CD4-positive, alpha-beta T cell (primary cell): ENCODE measurements around the gene EXOC3. TPM values are rescaled to one million over a fixed set of nuclear protein-coding genes. Genes with fewer than 3 reads are reported as not detected.

ENCODE experiments used
- ATAC-seq: fragments of 200-7000 bp; cut with Tn5 transposase; one replicate; pipeline ENCODE4 v1.10.0; 2022; ENCODE audit warnings: mild to moderate bottlenecking; ENCODE audit not compliant: poor library complexity
- CTCF ChIA-PET: fragments of 350-600 bp; sonication (Branson Sonifier 250); formaldehyde crosslinking; loops from one replicate; lab custom pipeline; 2021; ENCODE audit warnings: antibody characterized with exemption, inconsistent platforms; lab: Charles Lee
- POLR2A ChIA-PET: fragments of 350-600 bp; sonication (Branson Sonifier 250); formaldehyde crosslinking; loops from one replicate; lab custom pipeline; 2021; ENCODE audit warnings: antibody characterized with exemption, inconsistent platforms; lab: Charles Lee
- DNase-seq, 14 experiments: peaks; one replicate each; pipeline ENCODE4 v3.0.0-alpha.2; 2013 to 2020; ENCODE audit warnings: mixed read lengths in 2 of 14
- H3K27ac ChIP-seq, 2 donors: one replicate each; pipeline versions ENCODE4 v1.5.1 to v1.7.0; 2013; ENCODE audit warnings: low read length in 2 of 2, low read depth in 1 of 2, mild to moderate bottlenecking in 1 of 2
- H3K27me3 ChIP-seq, 2 experiments: 1 replicate in 1 of 2; 2 replicates in 1 of 2; pipeline versions ENCODE4 v1.6.1 to v1.7.0; 2013; ENCODE audit warnings: low read length in 2 of 2, control low read depth in 1 of 2, mild to moderate bottlenecking in 1 of 2, moderate library complexity in 1 of 2; ENCODE audit not compliant: insufficient read depth in 2 of 2, control insufficient read depth in 1 of 2
- H3K36me3 ChIP-seq: one replicate; pipeline ENCODE4 v1.6.1; 2013; ENCODE audit warnings: low read length, control low read depth; ENCODE audit not compliant: insufficient read depth
- H3K4me1 ChIP-seq: one replicate; pipeline ENCODE4 v1.6.1; 2013; ENCODE audit warnings: low read length, control low read depth; ENCODE audit not compliant: insufficient read depth
- H3K4me3 ChIP-seq: one replicate; pipeline ENCODE4 v1.5.1; 2013; ENCODE audit warnings: mild to moderate bottlenecking, low read length, moderate library complexity
- H3K9me3 ChIP-seq, 2 experiments: 1 replicate in 1 of 2; 2 replicates in 1 of 2; pipeline versions ENCODE4 v1.6.1 to v1.7.0; 2013; ENCODE audit warnings: low read length in 2 of 2, mild to moderate bottlenecking in 2 of 2, control low read depth in 1 of 2, moderate library complexity in 1 of 2; ENCODE audit not compliant: control insufficient read depth in 1 of 2, insufficient read depth in 1 of 2
- H3K27ac Mint-ChIP-seq: one replicate; pipeline ENCODE4 v1.8.0; 2020; ENCODE audit warnings: mixed read lengths
- H3K27me3 Mint-ChIP-seq: one replicate; pipeline ENCODE4 v1.8.0; 2021; ENCODE audit warnings: mixed read lengths
- H3K36me3 Mint-ChIP-seq: one replicate; pipeline ENCODE4 v1.8.0; 2021; ENCODE audit warnings: low read depth, mixed read lengths
- H3K4me1 Mint-ChIP-seq: one replicate; pipeline ENCODE4 v1.8.0; 2021; ENCODE audit warnings: low read depth, mixed read lengths
- H3K4me3 Mint-ChIP-seq: one replicate; pipeline ENCODE4 v1.8.0; 2020; ENCODE audit warnings: mild to moderate bottlenecking, mixed read lengths
- H3K9me3 Mint-ChIP-seq: one replicate; pipeline ENCODE4 v1.8.0; 2020; ENCODE audit warnings: mixed read lengths
- CTCF ChIP-seq: fragments of 200-600 bp; IDR thresholded peaks from one replicate; pipeline ENCODE4 v1.8.0; 2022; ENCODE audit warnings: antibody characterized with exemption, mild to moderate bottlenecking
- intact Hi-C, 2 experiments: fragments of 100-400 bp; cut with DNase I in 1 of 2; cut with micrococcal nuclease in 1 of 2; formaldehyde crosslinking; loops; one replicate each; pipeline versions ENCODE4 v1.15.1 to v1.9.0; 2023 to 2025; cut with DNase I, micrococcal nuclease
- total RNA-seq, 174 experiments: library from RNA in 2 of 174; stranded (reverse) in 2 of 174; gene quantifications; one replicate each; pipeline ENCODE4 v1.2.3 and lab custom pipeline; 2021 to 2026

Gene EXOC3
- total RNA-seq, 2 experiments from 2014 or later: 82.4 to 84.1 TPM

DNA sequence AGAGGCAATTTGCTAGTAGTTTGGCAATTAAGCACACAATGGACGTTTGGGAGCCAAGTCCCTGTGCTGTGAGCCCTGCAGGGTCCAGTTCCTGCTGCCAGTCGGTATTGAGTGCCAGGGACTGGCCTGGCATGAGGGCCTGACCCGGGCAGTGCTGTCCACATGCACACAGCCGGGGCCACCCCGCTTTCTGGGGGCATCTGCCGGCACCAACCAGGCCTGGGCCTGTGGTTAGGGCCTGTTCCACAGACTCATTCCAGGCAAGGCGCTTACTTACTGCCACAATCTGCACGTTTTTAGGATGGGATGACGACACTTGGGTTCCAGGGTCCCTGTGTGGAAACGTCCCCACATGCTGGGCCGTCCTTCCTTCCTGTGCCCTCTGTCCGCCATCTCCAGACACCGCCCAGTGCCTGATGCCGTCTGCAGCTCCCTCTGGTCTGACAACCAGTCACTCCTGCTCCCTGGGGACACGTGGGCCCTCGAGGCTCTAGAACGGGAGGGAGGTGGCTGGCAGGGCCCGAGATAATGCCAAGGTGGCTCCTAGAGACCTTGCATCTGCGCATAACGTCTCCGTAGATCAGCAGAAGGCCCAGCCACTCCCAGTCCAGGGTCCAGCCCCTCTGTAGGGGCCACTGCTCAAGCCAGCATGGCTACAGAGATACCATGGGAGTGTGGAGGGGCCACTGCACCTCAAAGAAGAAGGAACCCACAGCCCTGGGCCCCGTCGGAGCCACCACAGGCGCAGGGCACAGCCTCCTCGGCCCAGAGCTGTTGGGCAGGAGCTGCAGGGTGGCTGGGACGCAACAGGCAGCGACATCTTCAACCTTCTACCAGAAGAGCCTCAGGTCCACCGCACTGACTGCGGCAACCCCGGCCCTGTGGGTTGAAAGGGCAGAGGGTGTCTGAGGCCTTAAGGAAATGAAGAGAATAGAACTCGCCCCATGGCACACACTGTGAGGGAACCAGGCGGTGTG is 56.5 kb downstream of the EXOC3 start:
- Mint-ChIP-seq H3K9me3 (no peaks in the 10 kb centered on the region), H3K36me3 (no peaks in the 10 kb centered on the region), H3K27me3 (peaks cover 15% of the 10 kb centered on the region), H3K27ac (no peak overlapping the region), H3K4me1 (no peaks in the 10 kb centered on the region), H3K4me3 (no peak overlapping the region)
- peaks cover 11% of the 10 kb centered on the region for H3K4me1 ChIP-seq
- POLR2A ChIA-PET: no interaction called here
- no peak overlapping the region for H3K27ac ChIP-seq
- peaks cover 11 to 14% of the 10 kb centered on the region in 2 experiments for H3K27me3 ChIP-seq
- ATAC-seq: no peak
- no peak for TF ChIP-seq CTCF
- no peaks in the 10 kb centered on the region for H3K36me3 ChIP-seq
- intact Hi-C loops: no loop called here
- peaks cover 0 to 17% of the 10 kb centered on the region in 2 experiments for H3K9me3 ChIP-seq
- no peak for DNase-seq
- CTCF ChIA-PET: no interaction called here
- no peak overlapping the region for H3K4me3 ChIP-seq

DNA sequence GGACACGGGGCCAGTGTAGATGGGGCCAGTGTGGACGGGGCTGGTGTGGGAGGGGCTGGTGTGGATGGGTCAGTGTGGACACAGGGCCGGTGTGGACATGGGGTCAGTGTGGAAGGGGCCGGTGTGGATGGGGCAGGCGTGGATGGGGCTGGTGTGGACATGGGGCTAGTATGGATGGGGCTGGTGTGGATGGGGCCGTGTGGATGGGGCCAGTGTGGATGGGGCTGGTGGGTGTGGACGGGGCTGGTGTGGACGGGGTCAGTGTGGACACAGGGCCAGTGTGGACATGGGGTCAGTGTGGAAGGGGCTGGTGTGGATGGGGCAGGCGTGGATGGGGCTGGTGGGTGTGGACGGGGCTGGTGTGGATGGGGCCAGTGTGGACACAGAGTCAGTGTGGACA is 57.5 kb downstream of the EXOC3 start:
- H3K27me3 Mint-ChIP-seq: peaks cover 15% of the 10 kb centered on the region

More for the DNA sequence above, 57.5 kb downstream of the EXOC3 start:
- DNase-seq (no peak), ATAC-seq (no peak)
- H3K27ac ChIP-seq: no peak overlapping the region
- Mint-ChIP-seq H3K4me1 (no peaks in the 10 kb centered on the region), H3K4me3 (no peak overlapping the region), H3K36me3 (no peaks in the 10 kb centered on the region), H3K27ac (no peak overlapping the region), H3K9me3 (no peaks in the 10 kb centered on the region)
- ChIA-PET POLR2A (no interaction called here), CTCF (no interaction called here)
- H3K4me1 ChIP-seq: peaks cover 11% of the 10 kb centered on the region
- no peak for TF ChIP-seq CTCF
- no peaks in the 10 kb centered on the region for H3K36me3 ChIP-seq
- peaks cover 0 to 10% of the 10 kb centered on the region in 2 experiments for H3K9me3 ChIP-seq
- peaks cover 11 to 14% of the 10 kb centered on the region in 2 experiments for H3K27me3 ChIP-seq
- intact Hi-C loops: no loop called here
- H3K4me3 ChIP-seq: no peak overlapping the region
